Upper lobe of right lung (tissue), 1 donor: ENCODE results near the gene RRAS. TPM values are rescaled to one million over a fixed set of nuclear protein-coding genes. Genes with fewer than 3 reads are reported as not detected.

Experiments used
- ATAC-seq: fragments of 200-7000 bp; cut with Tn5 transposase; one replicate; pipeline ENCODE4 v1.9.1; 2020; ENCODE audit warnings: mild to moderate bottlenecking, moderate library complexity
- DNase-seq: peaks from one replicate; pipeline ENCODE4 v3.0.0-alpha.2; 2020
- H3K27ac ChIP-seq: fragments of 200-600 bp; one replicate; pipeline ENCODE4 v1.8.0; 2022
- H3K27me3 ChIP-seq: fragments of 200-600 bp; one replicate; pipeline ENCODE4 v1.8.0; 2022; ENCODE audit warnings: mild to moderate bottlenecking
- H3K36me3 ChIP-seq: fragments of 200-600 bp; one replicate; pipeline ENCODE4 v1.8.0; 2022
- H3K4me1 ChIP-seq: fragments of 200-600 bp; one replicate; pipeline ENCODE4 v1.8.0; 2022
- H3K4me3 ChIP-seq: fragments of 200-600 bp; one replicate; pipeline ENCODE4 v1.8.0; 2022; ENCODE audit warnings: mild to moderate bottlenecking
- H3K9me3 ChIP-seq: fragments of 200-600 bp; one replicate; pipeline ENCODE4 v1.8.0; 2022
- intact Hi-C: fragments of 100-400 bp; cut with DNase I; formaldehyde crosslinking; loops from one replicate; pipeline ENCODE4 v1.11.0; 2022
- total RNA-seq: library from RNA; stranded (reverse); fragmentation: NEBNext Ultra II Directional; extraction: Animal tissue kit (Norgen Biotek cat#: 25700); gene quantifications from one replicate; pipeline ENCODE4 v1.2.1, GENCODE V29; 2021
- TF ChIP-seq, protein P1 (sequence below): fragments of 200-600 bp; IDR thresholded peaks from one replicate; pipeline ENCODE4 v1.8.0; 2022; ENCODE audit warnings: antibody characterized with exemption
- donor health status: DM: no; HTN: yes; CAD: no; lungs with severe emphysema.

Gene RRAS
- total RNA-seq, 1 donor from 2014 or later: 138 TPM

DNA sequence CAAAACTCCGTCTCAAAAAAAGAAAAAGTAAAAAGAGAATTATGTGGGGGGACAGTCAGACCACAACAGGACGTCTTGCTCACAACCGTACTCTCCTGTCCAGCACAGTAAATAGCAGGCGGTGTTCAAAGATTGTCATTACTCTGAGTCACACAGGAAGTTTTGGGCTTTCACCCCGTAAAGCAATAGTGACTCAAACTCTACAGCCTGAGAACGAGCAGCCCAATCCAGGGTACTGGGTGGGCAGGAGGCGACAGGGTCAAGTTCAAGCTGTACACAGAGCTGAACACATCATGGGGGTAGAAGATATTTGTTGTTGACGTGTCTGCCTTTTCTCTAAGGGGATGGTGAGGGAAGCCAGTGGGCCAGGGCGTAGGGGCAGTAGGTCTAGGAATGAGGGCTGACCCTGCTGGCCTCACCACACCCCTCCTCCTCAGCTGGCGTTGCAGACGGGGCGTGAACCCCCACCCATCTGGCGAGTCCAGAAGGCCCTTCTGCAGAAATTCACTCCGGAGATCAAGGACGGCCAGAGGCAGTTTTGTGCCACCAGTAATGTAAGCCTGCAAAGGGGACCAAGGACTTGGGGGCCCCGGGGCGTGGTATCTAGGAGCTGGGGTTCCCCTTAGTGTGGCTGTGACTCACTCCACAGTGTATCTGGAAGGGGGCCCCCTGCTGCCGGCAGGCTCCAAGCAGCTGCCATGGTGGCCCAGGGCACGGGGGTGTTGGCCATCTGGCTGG is 25.7 kb downstream of the RRAS start:
- Histone ChIP-seq H3K27ac (no peak overlapping the region), H3K27me3 (no peaks in the 10 kb centered on the region), H3K4me3 (no peak overlapping the region), H3K36me3 (peaks cover 60% of the 10 kb centered on the region), H3K9me3 (no peaks in the 10 kb centered on the region), H3K4me1 (no peaks in the 10 kb centered on the region)
- DNase-seq (no peak), ATAC-seq (no peak)
- intact Hi-C loops: no loop called here
- TF ChIP-seq, protein P1, sequence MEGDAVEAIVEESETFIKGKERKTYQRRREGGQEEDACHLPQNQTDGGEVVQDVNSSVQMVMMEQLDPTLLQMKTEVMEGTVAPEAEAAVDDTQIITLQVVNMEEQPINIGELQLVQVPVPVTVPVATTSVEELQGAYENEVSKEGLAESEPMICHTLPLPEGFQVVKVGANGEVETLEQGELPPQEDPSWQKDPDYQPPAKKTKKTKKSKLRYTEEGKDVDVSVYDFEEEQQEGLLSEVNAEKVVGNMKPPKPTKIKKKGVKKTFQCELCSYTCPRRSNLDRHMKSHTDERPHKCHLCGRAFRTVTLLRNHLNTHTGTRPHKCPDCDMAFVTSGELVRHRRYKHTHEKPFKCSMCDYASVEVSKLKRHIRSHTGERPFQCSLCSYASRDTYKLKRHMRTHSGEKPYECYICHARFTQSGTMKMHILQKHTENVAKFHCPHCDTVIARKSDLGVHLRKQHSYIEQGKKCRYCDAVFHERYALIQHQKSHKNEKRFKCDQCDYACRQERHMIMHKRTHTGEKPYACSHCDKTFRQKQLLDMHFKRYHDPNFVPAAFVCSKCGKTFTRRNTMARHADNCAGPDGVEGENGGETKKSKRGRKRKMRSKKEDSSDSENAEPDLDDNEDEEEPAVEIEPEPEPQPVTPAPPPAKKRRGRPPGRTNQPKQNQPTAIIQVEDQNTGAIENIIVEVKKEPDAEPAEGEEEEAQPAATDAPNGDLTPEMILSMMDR: no peak

DNA sequence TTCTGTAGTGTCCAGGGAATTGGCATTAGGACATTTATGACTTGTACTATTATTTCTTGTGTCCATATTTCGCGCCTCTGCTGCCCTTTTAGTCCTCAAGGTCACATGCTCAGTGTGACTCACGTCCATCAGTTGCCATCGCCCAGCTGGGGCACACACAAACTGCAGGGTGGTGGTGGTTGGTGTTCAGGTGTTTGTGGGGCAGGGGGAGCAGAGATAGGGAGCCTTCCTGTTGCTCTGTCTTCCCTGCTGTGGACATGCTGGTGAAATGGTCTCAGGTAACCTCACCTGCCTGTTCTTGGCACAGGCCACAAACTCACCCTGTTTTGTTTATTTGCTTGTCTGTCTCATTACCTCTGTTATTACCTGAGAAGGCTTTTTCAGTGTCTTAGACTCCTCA is 26.6 kb downstream of the RRAS start:
- Histone ChIP-seq H3K4me3 (no peak overlapping the region), H3K36me3 (peaks cover 61% of the 10 kb centered on the region), H3K9me3 (no peaks in the 10 kb centered on the region), H3K27me3 (no peaks in the 10 kb centered on the region), H3K4me1 (no peaks in the 10 kb centered on the region), H3K27ac (no peak overlapping the region)
- DNase-seq: no peak
- TF ChIP-seq, protein P1: no peak
- intact Hi-C loops: no loop called here
- no peak for ATAC-seq

DNA sequence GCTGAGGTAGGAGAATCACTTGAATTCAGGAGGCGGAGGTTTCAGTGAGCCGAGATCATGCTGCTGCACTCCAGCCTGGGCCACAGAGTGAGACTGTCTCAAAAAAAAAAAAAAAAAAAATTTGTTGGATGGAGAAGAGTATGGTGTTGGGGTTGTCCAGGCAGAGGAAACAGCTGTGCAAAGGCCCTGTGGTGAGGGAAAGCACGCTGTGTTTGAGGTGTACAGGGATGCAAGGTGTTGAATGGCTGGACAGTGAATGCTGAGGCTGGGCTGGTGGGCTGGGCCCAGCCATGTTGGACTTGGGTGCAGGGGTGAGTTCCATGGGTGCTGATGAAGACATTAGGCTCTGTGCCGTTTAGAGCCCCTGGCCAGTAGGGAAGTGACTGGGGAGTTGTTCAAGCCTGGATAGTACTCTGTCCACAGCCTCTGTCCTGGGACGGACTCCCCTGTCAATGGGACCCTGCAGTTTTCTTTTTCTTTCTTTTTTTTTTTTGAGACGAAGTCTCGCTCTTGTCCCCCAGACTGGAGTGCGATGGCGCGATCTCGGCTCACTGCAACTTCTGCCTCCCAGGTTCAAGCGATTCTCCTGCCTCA is 30.3 kb downstream of the RRAS start:
- TF ChIP-seq, protein P1: no peak
- peaks cover 60% of the 10 kb centered on the region for H3K36me3 ChIP-seq

DNA sequence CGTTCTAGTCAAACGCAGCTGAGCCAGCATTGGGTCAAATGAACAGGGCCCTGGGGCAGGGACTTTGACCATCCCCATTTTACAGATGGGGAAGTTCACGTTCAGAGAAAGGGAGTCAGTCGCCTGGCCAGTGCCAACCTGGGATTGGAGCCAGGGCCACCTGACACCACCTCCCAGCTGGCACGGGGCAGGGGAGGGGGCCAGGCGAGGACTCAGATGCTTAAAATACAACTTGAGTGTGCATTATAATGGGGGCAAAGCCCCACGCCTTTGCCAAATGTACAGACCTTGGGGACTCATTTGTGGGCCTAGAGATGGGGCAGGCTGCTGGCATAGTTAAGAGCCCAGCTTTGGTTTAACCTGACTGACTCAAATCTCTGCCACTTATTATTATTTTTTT is 34.3 kb downstream of the RRAS start:
- DNase-seq: no peak
- TF ChIP-seq, protein P1: no peak
- no peaks in the 10 kb centered on the region for H3K27me3 ChIP-seq
- no peaks in the 10 kb centered on the region for H3K4me1 ChIP-seq
- H3K4me3 ChIP-seq: no peak overlapping the region
- peaks cover 79% of the 10 kb centered on the region for H3K36me3 ChIP-seq
- no peak for ATAC-seq
- intact Hi-C loops: no loop called here
- no peak overlapping the region for H3K27ac ChIP-seq
- no peaks in the 10 kb centered on the region for H3K9me3 ChIP-seq

More for the DNA sequence above, 30.3 kb downstream of the RRAS start:
- DNase-seq (no peak), ATAC-seq (no peak)
- intact Hi-C loops: no loop called here
- Histone ChIP-seq H3K27me3 (no peaks in the 10 kb centered on the region), H3K4me1 (no peaks in the 10 kb centered on the region), H3K9me3 (no peaks in the 10 kb centered on the region), H3K4me3 (no peak overlapping the region), H3K27ac (no peak overlapping the region)

DNA sequence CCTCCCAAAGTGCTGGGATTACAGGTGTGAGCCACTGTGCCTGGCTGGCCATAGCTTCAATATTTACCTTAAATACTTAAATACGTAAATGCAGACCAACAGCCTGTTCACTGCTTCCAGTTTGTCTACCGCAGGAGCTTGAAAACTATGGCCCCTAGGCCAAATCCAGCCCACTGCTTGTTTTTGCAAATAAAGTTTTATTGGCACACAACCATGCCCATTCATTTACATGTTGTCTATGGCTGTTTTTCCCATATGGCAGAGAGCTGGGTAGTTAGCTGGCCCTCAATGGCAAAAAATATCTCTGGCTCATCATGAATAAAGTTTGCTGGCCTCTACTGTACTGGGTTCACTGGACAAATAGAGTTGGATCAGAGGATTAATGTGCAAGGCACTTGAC is 37.1 kb downstream of the RRAS start:
- ATAC-seq: no peak

More for the DNA sequence above, 37.1 kb downstream of the RRAS start:
- no peak overlapping the region for H3K4me3 ChIP-seq
- DNase-seq: no peak
- H3K27ac ChIP-seq: no peak overlapping the region
- intact Hi-C loops: no loop called here
- TF ChIP-seq, protein P1: no peak
- no peaks in the 10 kb centered on the region for H3K4me1 ChIP-seq
- no peaks in the 10 kb centered on the region for H3K9me3 ChIP-seq
- H3K36me3 ChIP-seq: peaks cover 86% of the 10 kb centered on the region
- no peaks in the 10 kb centered on the region for H3K27me3 ChIP-seq
